Measurements from ENCODE around the gene KRTAP4-8. TPM values are rescaled to one million over a fixed set of nuclear protein-coding genes. Genes with fewer than 3 reads are reported as not detected.

KRTAP4-8 gene
- total and polyA plus RNA-seq, 2 of the 13 experiments (the other 11 are each of a cell fraction or from before 2014, with no cell fraction given) = not detected

DNA sequence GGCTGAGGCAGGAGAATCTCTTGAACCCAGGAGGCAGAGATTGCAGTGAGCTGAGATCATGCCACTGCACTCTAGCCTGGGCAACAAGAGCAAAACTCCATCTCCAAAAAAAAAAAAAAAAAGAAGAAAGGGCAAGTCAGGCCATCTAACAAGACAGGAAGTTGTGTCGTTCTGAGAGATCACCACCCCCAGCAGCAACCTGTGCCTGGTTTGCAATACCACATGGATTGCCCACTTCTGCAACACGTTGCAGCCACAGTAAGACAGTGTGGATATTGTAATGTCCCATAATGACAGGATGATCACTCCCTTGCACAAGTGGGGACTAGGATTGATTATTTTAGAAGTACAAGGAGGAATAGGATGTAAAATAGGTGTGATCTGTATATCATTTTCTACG lies 28.9 kb downstream of the KRTAP4-8 start (continued):
- TF ChIP-seq, protein P1, sequence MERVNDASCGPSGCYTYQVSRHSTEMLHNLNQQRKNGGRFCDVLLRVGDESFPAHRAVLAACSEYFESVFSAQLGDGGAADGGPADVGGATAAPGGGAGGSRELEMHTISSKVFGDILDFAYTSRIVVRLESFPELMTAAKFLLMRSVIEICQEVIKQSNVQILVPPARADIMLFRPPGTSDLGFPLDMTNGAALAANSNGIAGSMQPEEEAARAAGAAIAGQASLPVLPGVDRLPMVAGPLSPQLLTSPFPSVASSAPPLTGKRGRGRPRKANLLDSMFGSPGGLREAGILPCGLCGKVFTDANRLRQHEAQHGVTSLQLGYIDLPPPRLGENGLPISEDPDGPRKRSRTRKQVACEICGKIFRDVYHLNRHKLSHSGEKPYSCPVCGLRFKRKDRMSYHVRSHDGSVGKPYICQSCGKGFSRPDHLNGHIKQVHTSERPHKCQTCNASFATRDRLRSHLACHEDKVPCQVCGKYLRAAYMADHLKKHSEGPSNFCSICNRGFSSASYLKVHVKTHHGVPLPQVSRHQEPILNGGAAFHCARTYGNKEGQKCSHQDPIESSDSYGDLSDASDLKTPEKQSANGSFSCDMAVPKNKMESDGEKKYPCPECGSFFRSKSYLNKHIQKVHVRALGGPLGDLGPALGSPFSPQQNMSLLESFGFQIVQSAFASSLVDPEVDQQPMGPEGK (CRISPR knock-in tag; IDR thresholded peaks at IDR 0.05) = no peak
- TF ChIP-seq ZNF44 (CRISPR knock-in tag; IDR thresholded peaks at IDR 0.05) (no peak), HNRNPH1 (optimal IDR thresholded peaks at IDR 0.05; ENCODE audit: low read depth, low read length) (no peak), ZNF564 (CRISPR knock-in tag; IDR thresholded peaks at IDR 0.05) (no peak), RAD51 (IDR thresholded peaks at IDR 0.05; ENCODE audit: borderline replicate concordance) (no peak), RORA (CRISPR knock-in tag; IDR thresholded peaks at IDR 0.05) (no peak), LCORL (IDR thresholded peaks at IDR 0.05) (no peak), LCORL (CRISPR knock-in tag; IDR thresholded peaks at IDR 0.05) (no peak), MED8 (CRISPR knock-in tag; IDR thresholded peaks at IDR 0.05; ENCODE audit: insufficient replicate concordance) (no peak)

GRCh38 chr17:41067281-41067680 lies 30.7 kb downstream of the KRTAP4-8 start:
- intact Hi-C loops (cut with micrococcal nuclease; ENCODE audit: unreplicated experiment) = no loop called here

More at GRCh38 chr17:41067281-41067680, 30.7 kb downstream of the KRTAP4-8 start:
- Histone ChIP-seq H4K20me1 (ENCODE audit: insufficient read depth, low read length) (no peaks in the 10 kb centered on the region), H3K4me1 (ENCODE audit: insufficient read depth, low read length) (peaks cover 12% of the 10 kb centered on the region), H2AFZ (ENCODE audit: low read length) (no peak overlapping the region), H3K36me3 (replicated peaks in 1 of 2; ENCODE audit: control insufficient read depth in 1 of 2, insufficient read depth in 2 of 2, low read length in 2 of 2) (no peaks in the 10 kb centered on the region), H3K9me3 (ENCODE audit: low read length) (no peaks in the 10 kb centered on the region), H3K79me2 (ENCODE audit: insufficient read depth, low read length) (no peaks in the 10 kb centered on the region), H3K27me3 (ENCODE audit: control insufficient read depth in 1 of 2, insufficient read depth in 2 of 2, low read length in 2 of 2) (no peaks in the 10 kb centered on the region), H3K27ac (ENCODE audit: extremely low read length, insufficient read depth, low read length) (no peak overlapping the region), H3K4me2 (ENCODE audit: low read depth, low read length) (no peak overlapping the region), H3K9ac (ENCODE audit: insufficient read depth, low read depth, low read length) (no peak overlapping the region), H3K4me3 (replicated peaks in 1 of 3; ENCODE audit: insufficient read depth in 1 of 3, low read depth in 2 of 3, low read length in 3 of 3) (no peak overlapping the region)
- DNase-seq (ENCODE audit: low spot score) = no peak
- ChIA-PET CTCF (ENCODE audit: low intra/inter-chr PET ratio, low total read pairs) (no interaction called here), POLR2A (no interaction called here)
- in situ Hi-C loops (cut with HindIII; ENCODE audit: extremely low pct_ligation_motif_present, low pct_unique_long_range_greater_than_20kb) = no loop called here
- no TSS peak for BruUV-seq (replicated peaks)
- no peak for TF ChIP-seq ZNF790 (CRISPR knock-in tag; IDR thresholded peaks at IDR 0.05; ENCODE audit: borderline replicate concordance)
- no peak for ATAC-seq
- no peak for FAIRE-seq

All from HepG2 (cell line).